Skin epidermis (tissue), 12 donors: ENCODE data around the gene MARF1.
"Not testable (repeated sequence)": the region's sequence is repeated elsewhere in the genome, so short reads cannot be mapped to it uniquely, and the experiment has no call there.

ENCODE experiments used
- H3K27ac ChIP-seq, 21 experiments: fragments of 200-600 bp; sonication (generic) in 11 of 21; one replicate each; pipeline ENCODE4 v1.5.0; 2020; ENCODE audit warnings: mild to moderate bottlenecking in 3 of 21, inconsistent platforms in 2 of 21, moderate library complexity in 2 of 21
- H3K4me3 ChIP-seq, 7 experiments: fragments of 200-600 bp; sonication (generic) in 2 of 7; one replicate each; pipeline ENCODE4 v1.5.0; 2020; ENCODE audit warnings: inconsistent platforms in 2 of 7, mild to moderate bottlenecking in 2 of 7, moderate library complexity in 1 of 7

MARF1 gene, protein sequence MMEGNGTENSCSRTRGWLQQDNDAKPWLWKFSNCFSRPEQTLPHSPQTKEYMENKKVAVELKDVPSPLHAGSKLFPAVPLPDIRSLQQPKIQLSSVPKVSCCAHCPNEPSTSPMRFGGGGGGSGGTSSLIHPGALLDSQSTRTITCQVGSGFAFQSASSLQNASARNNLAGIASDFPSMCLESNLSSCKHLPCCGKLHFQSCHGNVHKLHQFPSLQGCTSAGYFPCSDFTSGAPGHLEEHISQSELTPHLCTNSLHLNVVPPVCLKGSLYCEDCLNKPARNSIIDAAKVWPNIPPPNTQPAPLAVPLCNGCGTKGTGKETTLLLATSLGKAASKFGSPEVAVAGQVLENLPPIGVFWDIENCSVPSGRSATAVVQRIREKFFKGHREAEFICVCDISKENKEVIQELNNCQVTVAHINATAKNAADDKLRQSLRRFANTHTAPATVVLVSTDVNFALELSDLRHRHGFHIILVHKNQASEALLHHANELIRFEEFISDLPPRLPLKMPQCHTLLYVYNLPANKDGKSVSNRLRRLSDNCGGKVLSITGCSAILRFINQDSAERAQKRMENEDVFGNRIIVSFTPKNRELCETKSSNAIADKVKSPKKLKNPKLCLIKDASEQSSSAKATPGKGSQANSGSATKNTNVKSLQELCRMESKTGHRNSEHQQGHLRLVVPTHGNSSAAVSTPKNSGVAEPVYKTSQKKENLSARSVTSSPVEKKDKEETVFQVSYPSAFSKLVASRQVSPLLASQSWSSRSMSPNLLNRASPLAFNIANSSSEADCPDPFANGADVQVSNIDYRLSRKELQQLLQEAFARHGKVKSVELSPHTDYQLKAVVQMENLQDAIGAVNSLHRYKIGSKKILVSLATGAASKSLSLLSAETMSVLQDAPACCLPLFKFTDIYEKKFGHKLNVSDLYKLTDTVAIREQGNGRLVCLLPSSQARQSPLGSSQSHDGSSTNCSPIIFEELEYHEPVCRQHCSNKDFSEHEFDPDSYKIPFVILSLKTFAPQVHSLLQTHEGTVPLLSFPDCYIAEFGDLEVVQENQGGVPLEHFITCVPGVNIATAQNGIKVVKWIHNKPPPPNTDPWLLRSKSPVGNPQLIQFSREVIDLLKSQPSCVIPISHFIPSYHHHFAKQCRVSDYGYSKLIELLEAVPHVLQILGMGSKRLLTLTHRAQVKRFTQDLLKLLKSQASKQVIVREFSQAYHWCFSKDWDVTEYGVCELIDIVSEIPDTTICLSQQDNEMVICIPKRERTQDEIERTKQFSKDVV (N-terminal part only)

GRCh38 chr16:15643048-15643945 is at the start of gene MARF1:
Gene MARF1 (minus strand): TSS chr16:15643154. CDS start chr16:15639233, 3,921 bp downstream.
- Histone ChIP-seq H3K4me3 (peak within 1 kb of the TSS; percentile 77 to 92 (median 85)), H3K27ac (peak within 1 kb of the TSS; percentile 60 to 100 (median 97))

GRCh38 chr16:15692508-15692907 is 49.6 kb upstream of the MARF1 start:
- not testable (repeated sequence) for H3K27ac ChIP-seq, H3K4me3 ChIP-seq

DNA sequence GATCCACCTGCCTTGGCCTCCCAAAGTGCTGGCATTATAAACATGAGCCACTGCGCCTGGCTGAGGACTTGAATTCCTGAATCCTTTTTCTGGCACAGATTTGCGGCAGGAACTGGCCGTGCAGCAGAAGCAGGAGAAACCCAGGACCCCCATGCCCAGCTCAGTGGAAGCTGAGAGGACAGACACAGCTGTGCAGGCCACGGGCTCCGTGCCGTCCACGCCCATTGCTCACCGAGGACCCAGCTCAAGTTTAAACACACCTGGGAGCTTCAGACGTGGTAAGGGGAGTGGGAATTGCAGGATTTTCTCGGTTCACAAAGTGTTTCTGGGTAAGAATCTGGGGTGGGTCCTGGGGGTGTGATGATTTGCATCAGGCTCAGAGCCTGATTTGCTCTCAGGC is 48.1 kb upstream of the MARF1 start:
- no peak overlapping the region for H3K4me3 ChIP-seq
- no peak overlapping the region for H3K27ac ChIP-seq

DNA sequence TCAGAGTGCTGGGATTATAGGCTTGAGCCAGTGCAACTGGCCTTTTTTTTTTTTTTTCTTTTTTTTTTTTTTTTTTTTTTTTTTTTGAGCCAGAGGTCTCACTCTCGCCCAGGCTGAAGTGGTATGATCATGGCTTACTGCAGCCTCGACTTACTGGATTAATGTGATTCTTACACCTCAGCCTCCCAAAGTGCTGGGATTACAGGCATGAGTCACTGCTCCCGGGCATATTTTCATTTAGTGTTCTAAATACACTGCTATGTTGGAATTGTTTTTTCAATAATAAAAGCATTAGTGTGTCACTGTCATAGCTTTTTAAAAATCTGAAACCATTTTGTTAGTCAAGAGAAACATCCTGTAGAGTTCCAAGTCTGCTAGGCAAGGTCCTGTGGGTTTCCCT is 47.3 kb upstream of the MARF1 start:
- no peak overlapping the region for H3K4me3 ChIP-seq
- H3K27ac ChIP-seq = no peak overlapping the region

DNA sequence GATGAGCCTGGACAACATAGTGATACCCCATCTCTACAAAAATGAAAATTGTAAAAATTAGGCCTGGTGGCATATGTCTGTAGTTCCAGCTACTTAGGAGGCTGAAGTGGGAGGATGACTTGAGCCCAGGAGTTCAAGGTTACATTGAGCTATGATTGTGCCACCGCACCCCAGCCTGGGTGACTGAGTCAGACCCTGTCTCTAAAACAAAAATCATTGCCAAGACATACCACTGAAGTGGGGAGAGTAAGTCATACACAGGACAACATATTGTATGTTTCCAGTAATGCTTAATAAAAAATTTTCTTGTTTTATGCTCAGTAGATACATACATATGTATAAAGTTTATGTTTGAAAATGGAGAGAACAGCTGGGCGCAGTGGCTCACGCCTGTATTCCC is 46.3 kb upstream of the MARF1 start:
- H3K4me3 ChIP-seq = no peak overlapping the region
- no peak overlapping the region for H3K27ac ChIP-seq

- no peak overlapping the region for H3K27ac ChIP-seq
- H3K4me3 ChIP-seq = no peak overlapping the region
Measured at GRCh38 chr16:15686287-15686686, 43.3 kb upstream of the MARF1 start.

- Histone ChIP-seq H3K27ac (peak overlapping the region in 7 of 21 experiments; percentile 5 to 74 (median 40)), H3K4me3 (no peak overlapping the region)
Measured at GRCh38 chr16:15682105-15682570, 39.2 kb upstream of the MARF1 start.

- peak overlapping the region in 1 of 21 experiments; percentile 7 for H3K27ac ChIP-seq
- no peak overlapping the region for H3K4me3 ChIP-seq
Measured at GRCh38 chr16:15677447-15677846, 34.5 kb upstream of the MARF1 start.

DNA sequence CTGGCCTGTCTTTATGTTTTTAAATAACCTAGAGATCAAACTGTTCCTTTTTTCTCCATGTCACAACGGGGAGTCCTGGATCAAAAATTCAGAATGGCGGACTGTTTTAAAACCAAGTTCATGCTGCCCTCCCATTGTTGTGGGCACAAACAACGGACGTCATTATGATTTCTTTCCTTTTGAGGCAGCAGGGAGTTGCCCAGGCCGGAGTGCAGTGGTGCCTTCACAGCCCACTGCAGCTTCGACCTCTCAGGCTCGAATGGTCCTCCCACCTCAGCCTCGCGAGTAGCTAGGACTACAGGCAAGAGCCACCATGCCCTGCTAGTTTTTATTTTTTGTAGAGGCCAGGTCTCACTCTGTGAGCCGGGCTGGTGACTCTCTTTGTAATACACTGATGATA is 33.6 kb upstream of the MARF1 start:
- H3K4me3 ChIP-seq = no peak overlapping the region
- H3K27ac ChIP-seq = peak overlapping the region in 5 of 21 experiments; percentile 1 to 38 (median 16)

- peak overlapping the region in 9 of 21 experiments; percentile 21 to 87 (median 85) for H3K27ac ChIP-seq
- no peak overlapping the region for H3K4me3 ChIP-seq
Measured at GRCh38 chr16:15674571-15674970, 31.6 kb upstream of the MARF1 start.

DNA sequence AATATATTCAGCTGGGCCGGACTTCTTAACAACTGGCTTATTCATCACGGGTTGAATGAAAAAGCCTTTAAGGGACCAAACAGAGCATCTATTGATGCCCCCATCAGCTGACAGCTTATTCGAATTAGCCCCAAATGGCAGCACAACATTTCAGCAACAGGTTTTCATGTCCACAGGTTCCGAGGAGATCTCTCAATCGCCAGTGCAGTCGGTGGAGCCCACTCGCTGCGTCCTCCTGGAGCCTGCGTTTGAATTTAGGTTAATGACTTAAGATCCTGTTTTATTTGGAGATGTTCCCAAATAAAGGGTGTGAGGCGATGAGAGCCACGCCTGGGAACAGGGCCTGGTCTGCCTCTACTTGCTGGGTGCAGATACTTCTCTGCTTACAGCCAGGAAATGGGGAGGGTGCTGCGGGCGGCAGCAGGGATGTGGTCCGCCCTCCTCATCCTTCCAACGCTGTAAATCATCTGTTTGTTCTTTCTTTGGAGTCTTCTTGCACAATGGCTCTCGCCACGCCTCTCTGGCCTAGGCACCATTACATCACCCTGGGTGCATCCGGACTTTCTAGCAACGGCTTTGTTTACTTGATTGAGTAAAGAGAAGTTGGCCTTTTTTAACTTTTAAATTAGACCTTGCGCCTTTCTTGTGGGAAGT is 29.7 kb upstream of the MARF1 start:
- Histone ChIP-seq H3K27ac (peak overlapping the region in 20 of 21 experiments; percentile 65 to 95 (median 87)), H3K4me3 (peak overlapping the region in 3 of 7 experiments; percentile 12 to 17 (median 14))

GRCh38 chr16:15672127-15672513 is 29.2 kb upstream of the MARF1 start:
- not testable (repeated sequence) for H3K4me3 ChIP-seq
- peak overlapping the region in 20 of 21 experiments; percentile 61 to 95 (median 87) for H3K27ac ChIP-seq

GRCh38 chr16:15671530-15672117 is 28.7 kb upstream of the MARF1 start:
- H3K27ac ChIP-seq = peak overlapping the region in 19 of 21 experiments; percentile 61 to 95 (median 87)
- no peak overlapping the region for H3K4me3 ChIP-seq

- H3K27ac ChIP-seq = no peak overlapping the region
Measured at GRCh38 chr16:15667091-15667742, 24.3 kb upstream of the MARF1 start.

GRCh38 chr16:15665107-15665506 is 22.2 kb upstream of the MARF1 start:
- H3K27ac ChIP-seq = no peak overlapping the region
- H3K4me3 ChIP-seq = no peak overlapping the region

More at GRCh38 chr16:15667091-15667742, 24.3 kb upstream of the MARF1 start:
- H3K4me3 ChIP-seq = no peak overlapping the region

DNA sequence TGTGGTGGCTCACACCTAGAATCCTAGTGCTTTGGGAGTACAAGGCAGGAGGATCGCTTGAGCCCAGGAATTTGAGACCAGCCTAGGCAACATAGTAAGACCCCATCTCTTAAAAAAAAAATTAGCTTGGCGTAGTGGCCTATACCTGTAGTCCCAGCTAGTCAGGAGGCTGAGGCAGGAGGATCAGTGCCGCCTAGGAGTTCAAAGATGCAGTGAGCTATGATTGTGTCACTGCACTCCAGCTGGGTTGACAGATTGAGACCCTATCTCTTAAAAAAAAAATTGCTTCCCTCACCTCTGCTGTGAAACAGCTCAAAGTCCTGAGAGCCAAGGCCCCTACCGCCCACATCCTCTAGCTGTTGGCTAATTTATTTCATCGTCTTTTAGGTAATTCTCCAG is 17.2 kb upstream of the MARF1 start:
- Histone ChIP-seq H3K27ac (no peak overlapping the region), H3K4me3 (no peak overlapping the region)

DNA sequence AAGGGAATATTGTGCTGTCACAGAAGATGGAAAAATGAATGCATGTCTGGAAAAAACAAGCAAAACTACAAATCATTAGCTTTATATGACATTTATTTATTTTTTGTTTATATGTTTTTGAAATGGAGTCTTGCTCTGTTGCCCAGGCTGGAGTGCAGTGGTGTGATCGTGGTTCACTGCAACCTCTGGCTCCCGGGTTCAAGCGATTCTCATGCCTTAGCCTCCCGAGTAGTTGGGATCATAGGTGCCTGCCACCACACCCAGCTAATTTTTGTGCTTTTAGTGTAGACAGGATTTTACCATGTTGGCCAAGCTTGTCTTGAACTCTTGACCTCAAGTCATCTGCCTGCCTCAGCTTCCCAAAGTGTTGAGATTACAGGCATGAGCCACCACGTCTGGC is 15.6 kb upstream of the MARF1 start:
- no peak overlapping the region for H3K4me3 ChIP-seq
- peak overlapping the region in 1 of 21 experiments; percentile 1 for H3K27ac ChIP-seq
